Measurements from ENCODE around the gene OSTC. TPM values are rescaled to one million over a fixed set of nuclear protein-coding genes. Genes with fewer than 3 reads are reported as not detected.
A peak's percentile ranks its signal among the peaks of the same experiment; 100 is the strongest.

OSTC gene
- polyA plus RNA-seq (ENCODE audit: low read depth in 6 of 6) = 100 to 1,000 TPM in 5 of 6 donors, 10 to 100 TPM in 1; 94.4 to 171 (median 109) TPM

- Mint-ChIP-seq H3K27me3 (no peaks in the 10 kb centered on the region), H3K27ac (peak within 1 kb of the TSS; percentile 94 to 99 (median 98)), H3K9me3 (no peaks in the 10 kb centered on the region), H3K4me3 (peak within 1 kb of the TSS; percentile 95 to 99 (median 96)), H3K4me1 (peaks cover 32 to 44% (median 38%) of the 10 kb centered on the region in 3 donors), H3K36me3 (peaks cover 0 to 8% of the 10 kb centered on the region in 2 donors)
- DNase-seq (peak; percentile 93), ATAC-seq (ENCODE audit: low read depth in 2 of 2) (peak; percentile 83 to 86)
Observed at GRCh38 chr4:108650212-108651013, at the start of gene OSTC. OSTC (plus strand) TSS chr4:108650599; CDS start chr4:108650656, 57 bp downstream.

- DNase-seq = no peak
- H3K4me1 Mint-ChIP-seq = peaks cover 0 to 5% (median 0%) of the 10 kb centered on the region in 3 donors
- ATAC-seq (ENCODE audit: low read depth in 2 of 2) = no peak
- H3K9me3 Mint-ChIP-seq = peaks cover 0 to 2% (median 0%) of the 10 kb centered on the region in 7 donors
- H3K27ac Mint-ChIP-seq = no peak overlapping the region
- no peak overlapping the region for H3K4me3 Mint-ChIP-seq
- no peaks in the 10 kb centered on the region for H3K27me3 Mint-ChIP-seq
- H3K36me3 Mint-ChIP-seq = no peaks in the 10 kb centered on the region
Observed at GRCh38 chr4:108601106-108601505, 49.3 kb upstream of the OSTC start.

GRCh38 chr4:108601532-108601931 lies 48.9 kb upstream of the OSTC start:
- no peaks in the 10 kb centered on the region for H3K36me3 Mint-ChIP-seq
- H3K4me1 Mint-ChIP-seq = peaks cover 0 to 3% (median 0%) of the 10 kb centered on the region in 3 donors
- ATAC-seq (ENCODE audit: low read depth in 2 of 2) = no peak
- no peak for DNase-seq
- H3K9me3 Mint-ChIP-seq = peaks cover 0 to 4% (median 0%) of the 10 kb centered on the region in 7 donors
- no peaks in the 10 kb centered on the region for H3K27me3 Mint-ChIP-seq
- H3K27ac Mint-ChIP-seq = peak overlapping the region in 1 of 6 donors; percentile 66
- no peak overlapping the region for H3K4me3 Mint-ChIP-seq

- ATAC-seq (ENCODE audit: low read depth in 2 of 2) (no peak), DNase-seq (no peak)
- no peak overlapping the region for H3K4me3 Mint-ChIP-seq
- peaks cover 0 to 10% (median 2%) of the 10 kb centered on the region in 7 donors for H3K9me3 Mint-ChIP-seq
- H3K4me1 Mint-ChIP-seq = no peaks in the 10 kb centered on the region
- no peaks in the 10 kb centered on the region for H3K27me3 Mint-ChIP-seq
- peak overlapping the region in 1 of 6 donors; percentile 60 for H3K27ac Mint-ChIP-seq
- H3K36me3 Mint-ChIP-seq = peaks cover 5 to 6% of the 10 kb centered on the region in 2 donors
Observed at GRCh38 chr4:108602163-108602562, 48.2 kb upstream of the OSTC start.

- Mint-ChIP-seq H3K27ac (no peak overlapping the region), H3K27me3 (no peaks in the 10 kb centered on the region), H3K4me3 (no peak overlapping the region), H3K9me3 (peaks cover 0 to 11% (median 2%) of the 10 kb centered on the region in 7 donors), H3K4me1 (peaks cover 0 to 6% (median 0%) of the 10 kb centered on the region in 3 donors), H3K36me3 (peaks cover 16% of the 10 kb centered on the region in 2 donors)
- no peak for DNase-seq
- ATAC-seq (ENCODE audit: low read depth in 2 of 2) = no peak
Observed at GRCh38 chr4:108607079-108607815, 43.2 kb upstream of the OSTC start.

- H3K27me3 Mint-ChIP-seq = no peaks in the 10 kb centered on the region
- no peak overlapping the region for H3K27ac Mint-ChIP-seq
- no peak for DNase-seq
- H3K4me1 Mint-ChIP-seq = peaks cover 0 to 6% (median 0%) of the 10 kb centered on the region in 3 donors
- H3K4me3 Mint-ChIP-seq = no peak overlapping the region
- no peak for ATAC-seq (ENCODE audit: low read depth in 2 of 2)
- peaks cover 0 to 14% (median 6%) of the 10 kb centered on the region in 7 donors for H3K9me3 Mint-ChIP-seq
- peaks cover 16 to 24% of the 10 kb centered on the region in 2 donors for H3K36me3 Mint-ChIP-seq
Observed at GRCh38 chr4:108611365-108611764, 39.0 kb upstream of the OSTC start.

GRCh38 chr4:108612365-108612764 lies 38.0 kb upstream of the OSTC start:
- ATAC-seq (ENCODE audit: low read depth in 2 of 2) (no peak), DNase-seq (no peak)
- Mint-ChIP-seq H3K9me3 (peaks cover 0 to 14% (median 6%) of the 10 kb centered on the region in 7 donors), H3K4me1 (peaks cover 0 to 6% (median 0%) of the 10 kb centered on the region in 3 donors), H3K27ac (peak overlapping the region in 1 of 6 donors; percentile 59), H3K4me3 (no peak overlapping the region), H3K36me3 (peaks cover 9 to 22% of the 10 kb centered on the region in 2 donors), H3K27me3 (no peaks in the 10 kb centered on the region)

GRCh38 chr4:108619372-108620100 lies 30.9 kb upstream of the OSTC start:
- Mint-ChIP-seq H3K27ac (peak overlapping the region; percentile 85 to 99 (median 97)), H3K4me3 (peak overlapping the region; percentile 86 to 100 (median 96)), H3K9me3 (peaks cover 0 to 14% (median 3%) of the 10 kb centered on the region in 7 donors), H3K4me1 (peaks cover 33 to 52% (median 43%) of the 10 kb centered on the region in 3 donors), H3K36me3 (peaks cover 22 to 29% of the 10 kb centered on the region in 2 donors), H3K27me3 (no peaks in the 10 kb centered on the region)
- DNase-seq (peak; percentile 4), ATAC-seq (ENCODE audit: low read depth in 2 of 2) (no peak)

- DNase-seq (peak; percentile 92), ATAC-seq (ENCODE audit: low read depth in 2 of 2) (peak; percentile 100)
- peaks cover 0 to 9% (median 0%) of the 10 kb centered on the region in 7 donors for H3K9me3 Mint-ChIP-seq
- peak within 1 kb of the TSS; percentile 85 to 99 (median 97) for H3K27ac Mint-ChIP-seq
- H3K36me3 Mint-ChIP-seq = peaks cover 30 to 34% of the 10 kb centered on the region in 2 donors
- peaks cover 33 to 52% (median 43%) of the 10 kb centered on the region in 3 donors for H3K4me1 Mint-ChIP-seq
- H3K27me3 Mint-ChIP-seq = no peaks in the 10 kb centered on the region
- peak within 1 kb of the TSS; percentile 86 to 100 (median 96) for H3K4me3 Mint-ChIP-seq
Observed at GRCh38 chr4:108620101-108620932, 30.1 kb upstream of the OSTC start, which contains the start of gene RPL34. RPL34 (plus strand) TSS chr4:108620576; CDS start chr4:108621960, 1,384 bp downstream.

- no peak for DNase-seq
- peaks cover 28 to 35% of the 10 kb centered on the region in 2 donors for H3K36me3 Mint-ChIP-seq
- no peaks in the 10 kb centered on the region for H3K27me3 Mint-ChIP-seq
- H3K27ac Mint-ChIP-seq = peak overlapping the region; percentile 85 to 99 (median 97)
- peaks cover 33 to 52% (median 43%) of the 10 kb centered on the region in 3 donors for H3K4me1 Mint-ChIP-seq
- peak overlapping the region; percentile 86 to 100 (median 96) for H3K4me3 Mint-ChIP-seq
- peaks cover 0 to 4% (median 0%) of the 10 kb centered on the region in 7 donors for H3K9me3 Mint-ChIP-seq
- ATAC-seq (ENCODE audit: low read depth in 2 of 2) = peak in 1 of 2 donors; percentile 2
Observed at GRCh38 chr4:108620933-108621905, 29.2 kb upstream of the OSTC start.

- Mint-ChIP-seq H3K4me3 (peak overlapping the region in 5 of 8 donors; percentile 12 to 95 (median 42)), H3K36me3 (peaks cover 21 to 35% of the 10 kb centered on the region in 2 donors), H3K4me1 (peaks cover 33 to 56% (median 43%) of the 10 kb centered on the region in 3 donors), H3K27ac (no peak overlapping the region), H3K9me3 (no peaks in the 10 kb centered on the region), H3K27me3 (no peaks in the 10 kb centered on the region)
- ATAC-seq (ENCODE audit: low read depth in 2 of 2) (no peak), DNase-seq (no peak)
Observed at GRCh38 chr4:108622022-108622421, 28.4 kb upstream of the OSTC start.
